Activated T-cell treated with anti-CD3 and anti-CD28 coated beads, Interleukin-2, amount 50 U/mL, for 1 hour (primary cell): ENCODE data around the gene PDLIM7.
A peak's percentile ranks its signal among the peaks of the same experiment; 100 is the strongest.

Experiments used
- DNase-seq: peaks from one replicate; pipeline ENCODE4 v3.0.0-alpha.2; 2020

The PDLIM7 gene

GRCh38 chr5:177455036-177455660 is 42.3 kb downstream of the PDLIM7 start:
- peak; percentile 96 for DNase-seq

DNA sequence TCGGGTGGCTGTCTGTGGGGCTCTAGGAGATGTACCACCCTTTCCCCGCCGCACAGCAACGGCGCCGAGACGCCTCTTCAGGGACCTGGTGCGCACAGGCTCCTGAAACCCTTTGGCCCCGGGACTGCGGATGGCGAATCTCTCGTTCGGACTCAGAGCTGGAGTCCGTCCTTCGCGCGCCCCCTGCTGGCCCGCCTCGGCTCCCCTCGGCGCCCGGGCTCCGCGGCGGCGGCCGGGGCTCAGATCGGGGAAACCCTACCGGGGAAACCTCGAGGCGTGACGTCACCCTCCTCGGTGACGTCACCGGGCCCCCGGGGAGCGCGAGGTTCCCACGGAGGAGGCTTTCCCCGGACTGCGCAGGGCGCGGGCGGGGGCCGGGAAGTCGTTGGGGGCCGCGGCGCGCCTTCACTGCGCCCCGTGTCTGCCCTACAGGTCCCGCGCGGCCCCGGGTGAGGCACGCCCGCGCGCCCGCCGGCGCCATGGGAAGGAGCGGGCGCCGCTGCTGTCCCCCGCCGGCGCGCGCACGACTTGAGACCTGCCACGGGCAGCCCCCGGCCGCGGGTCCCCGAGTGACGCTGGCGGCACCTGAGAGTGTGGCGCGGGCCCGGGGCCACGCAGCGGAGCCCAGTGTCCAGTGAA is 42.9 kb downstream of the PDLIM7 start:
- DNase-seq = peak; percentile 99

- DNase-seq = no peak
These were observed 43.5 kb downstream of the PDLIM7 start for GRCh38 chr5:177453852-177454396.

GRCh38 chr5:177452688-177453638 is 44.4 kb downstream of the PDLIM7 start:
- no peak for DNase-seq

- no peak for DNase-seq
These were observed 46.6 kb downstream of the PDLIM7 start for GRCh38 chr5:177450667-177451424.

DNA sequence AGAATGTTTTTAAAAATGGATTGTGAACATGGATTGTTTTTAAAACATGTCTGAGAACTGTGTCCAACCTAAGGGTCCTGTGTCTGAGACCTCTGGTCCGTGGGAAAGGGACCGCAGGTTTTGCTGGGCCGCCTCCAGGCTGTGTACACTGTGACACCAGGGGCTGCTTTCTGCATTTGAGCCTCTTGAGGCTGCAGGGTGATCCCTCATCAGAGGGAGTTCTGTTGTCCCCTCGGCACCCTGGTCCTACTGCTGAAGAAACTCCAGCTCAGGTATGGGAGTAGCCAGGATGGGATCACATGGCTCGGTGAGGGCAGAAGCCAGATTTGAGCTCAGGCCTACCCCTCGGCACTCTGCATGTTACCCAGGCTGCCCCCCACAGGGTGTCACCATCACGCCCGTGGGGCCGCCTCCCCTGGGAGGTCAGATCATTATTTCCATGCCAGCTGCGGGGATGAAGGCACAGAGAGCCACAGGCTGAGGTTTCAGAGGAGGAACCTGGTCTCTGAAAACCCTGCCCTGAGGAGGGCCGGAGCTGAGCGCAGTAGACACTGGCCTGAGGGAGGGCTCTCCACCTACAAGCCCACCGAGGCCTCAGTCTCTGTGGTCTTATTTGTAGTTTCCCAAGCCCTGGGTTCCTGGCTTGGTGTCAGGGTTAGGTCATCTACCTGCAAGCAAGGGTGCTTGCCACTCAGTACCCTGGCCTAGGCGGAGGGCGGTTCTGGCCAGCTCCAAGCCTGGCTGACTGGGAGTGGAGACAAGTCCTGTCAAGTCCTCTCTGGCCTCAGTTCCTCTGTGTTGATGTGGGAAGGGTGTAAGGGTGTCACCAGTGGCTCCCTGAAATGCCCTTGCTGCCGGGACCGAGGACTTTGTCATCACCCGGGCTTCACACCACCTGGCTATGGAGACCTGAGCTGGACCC is 48.0 kb downstream of the PDLIM7 start:
- no peak for DNase-seq

GRCh38 chr5:177448244-177448950 is 49.0 kb downstream of the PDLIM7 start:
- no peak for DNase-seq

GRCh38 chr5:177447611-177448243 is 49.7 kb downstream of the PDLIM7 start:
- peak; percentile 47 for DNase-seq

- peak; percentile 82 for DNase-seq
These were observed 50.3 kb downstream of the PDLIM7 start for GRCh38 chr5:177447066-177447610.

GRCh38 chr5:177446200-177447065 is 51.0 kb downstream of the PDLIM7 start, which contains the start of gene PRR7:
Gene PRR7 (plus strand): TSS chr5:177446814. CDS start chr5:177455068, 8,254 bp downstream.
- DNase-seq = peak; percentile 80

- no peak for DNase-seq
These were observed 51.5 kb downstream of the PDLIM7 start for GRCh38 chr5:177445917-177446199.

- no peak for DNase-seq
These were observed 52.1 kb downstream of the PDLIM7 start for GRCh38 chr5:177445052-177445916.

GRCh38 chr5:177444106-177445051 is 53.0 kb downstream of the PDLIM7 start:
- DNase-seq = peak; percentile 38

DNA sequence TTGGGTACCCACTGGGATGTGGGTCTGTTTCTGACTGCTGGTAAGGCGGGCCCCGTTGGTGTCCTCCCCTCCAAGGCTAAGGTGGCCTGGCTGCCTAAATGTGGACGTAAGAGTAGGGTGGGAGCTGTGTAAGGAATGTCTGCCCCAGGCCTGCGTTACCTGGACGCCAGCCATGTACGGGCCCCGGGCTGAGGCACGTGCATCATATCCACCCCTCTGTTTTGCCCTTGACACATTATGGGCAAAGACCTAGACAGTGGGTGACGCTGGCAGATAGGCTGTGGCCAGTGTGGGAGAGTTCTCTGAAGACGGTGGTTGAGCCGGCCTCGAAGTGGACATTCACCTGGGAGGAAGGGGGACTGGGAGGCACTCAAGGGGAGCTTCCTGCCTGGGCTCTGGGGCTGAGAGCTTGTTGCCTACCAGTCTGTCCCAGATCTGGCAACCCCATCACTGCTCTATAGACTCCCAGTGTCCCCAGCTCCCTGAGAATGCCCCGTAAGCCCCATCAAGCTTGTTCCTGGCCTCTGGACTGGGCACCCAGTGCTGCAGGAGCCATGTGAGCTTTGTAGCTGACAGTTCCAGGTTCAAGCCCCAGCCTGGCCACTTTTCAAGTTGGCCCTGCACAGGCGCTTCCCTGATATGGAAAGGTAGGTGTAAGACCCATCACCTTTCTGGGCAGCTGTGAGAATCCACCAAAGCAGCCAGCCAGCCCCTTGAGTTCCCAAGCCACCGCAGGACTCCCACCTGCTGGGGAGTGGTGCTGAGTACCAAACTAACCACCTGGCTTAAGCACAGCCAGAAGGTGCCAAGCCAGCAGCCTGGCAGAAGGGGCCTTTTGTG is 54.0 kb downstream of the PDLIM7 start:
- no peak for DNase-seq

- no peak for DNase-seq
These were observed 55.2 kb downstream of the PDLIM7 start for GRCh38 chr5:177442066-177442826.
